ENCODE measurements around the gene THSD4.
A peak's percentile ranks its signal among the peaks of the same experiment; 100 is the strongest.

THSD4 gene

DNA sequence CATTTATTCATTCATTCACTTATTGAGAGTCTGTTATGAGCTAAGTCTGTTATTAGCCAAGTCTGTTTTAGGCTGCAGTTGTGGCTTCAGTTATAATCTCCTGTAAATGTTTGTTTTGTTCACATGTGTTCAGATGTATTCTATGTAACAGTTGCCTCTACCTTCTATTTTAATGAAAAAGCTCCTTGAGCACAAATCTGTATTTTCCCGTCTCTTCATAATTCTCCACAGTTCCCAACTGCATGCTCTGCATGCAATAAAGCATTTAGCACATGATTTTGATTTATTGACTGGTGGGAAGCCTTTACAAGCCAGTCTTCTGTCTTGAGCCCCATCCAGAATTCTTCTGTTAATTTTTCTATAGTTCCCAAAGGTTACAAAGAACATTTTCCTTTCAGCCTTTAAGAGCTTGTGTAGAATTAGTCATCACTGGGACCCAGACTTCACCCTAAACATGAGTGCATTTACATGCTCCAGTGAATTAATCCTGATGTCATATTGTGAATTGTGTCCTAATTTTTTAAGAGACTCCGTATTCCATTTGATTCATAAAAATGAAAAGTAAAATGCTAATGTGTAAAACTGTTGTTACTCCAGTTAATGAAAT is 572.7 kb downstream of the THSD4 start:
- no peak overlapping the region for H3K4me3 ChIP-seq (replicated peaks; ENCODE audit: low read depth, low read length)
- TF ChIP-seq, protein P1, sequence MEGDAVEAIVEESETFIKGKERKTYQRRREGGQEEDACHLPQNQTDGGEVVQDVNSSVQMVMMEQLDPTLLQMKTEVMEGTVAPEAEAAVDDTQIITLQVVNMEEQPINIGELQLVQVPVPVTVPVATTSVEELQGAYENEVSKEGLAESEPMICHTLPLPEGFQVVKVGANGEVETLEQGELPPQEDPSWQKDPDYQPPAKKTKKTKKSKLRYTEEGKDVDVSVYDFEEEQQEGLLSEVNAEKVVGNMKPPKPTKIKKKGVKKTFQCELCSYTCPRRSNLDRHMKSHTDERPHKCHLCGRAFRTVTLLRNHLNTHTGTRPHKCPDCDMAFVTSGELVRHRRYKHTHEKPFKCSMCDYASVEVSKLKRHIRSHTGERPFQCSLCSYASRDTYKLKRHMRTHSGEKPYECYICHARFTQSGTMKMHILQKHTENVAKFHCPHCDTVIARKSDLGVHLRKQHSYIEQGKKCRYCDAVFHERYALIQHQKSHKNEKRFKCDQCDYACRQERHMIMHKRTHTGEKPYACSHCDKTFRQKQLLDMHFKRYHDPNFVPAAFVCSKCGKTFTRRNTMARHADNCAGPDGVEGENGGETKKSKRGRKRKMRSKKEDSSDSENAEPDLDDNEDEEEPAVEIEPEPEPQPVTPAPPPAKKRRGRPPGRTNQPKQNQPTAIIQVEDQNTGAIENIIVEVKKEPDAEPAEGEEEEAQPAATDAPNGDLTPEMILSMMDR (IDR thresholded peaks at IDR 0.05; ENCODE audit: low read length, missing control alignments): no peak
- peak; percentile 25 for DNase-seq (ENCODE audit: low read depth)

DNA sequence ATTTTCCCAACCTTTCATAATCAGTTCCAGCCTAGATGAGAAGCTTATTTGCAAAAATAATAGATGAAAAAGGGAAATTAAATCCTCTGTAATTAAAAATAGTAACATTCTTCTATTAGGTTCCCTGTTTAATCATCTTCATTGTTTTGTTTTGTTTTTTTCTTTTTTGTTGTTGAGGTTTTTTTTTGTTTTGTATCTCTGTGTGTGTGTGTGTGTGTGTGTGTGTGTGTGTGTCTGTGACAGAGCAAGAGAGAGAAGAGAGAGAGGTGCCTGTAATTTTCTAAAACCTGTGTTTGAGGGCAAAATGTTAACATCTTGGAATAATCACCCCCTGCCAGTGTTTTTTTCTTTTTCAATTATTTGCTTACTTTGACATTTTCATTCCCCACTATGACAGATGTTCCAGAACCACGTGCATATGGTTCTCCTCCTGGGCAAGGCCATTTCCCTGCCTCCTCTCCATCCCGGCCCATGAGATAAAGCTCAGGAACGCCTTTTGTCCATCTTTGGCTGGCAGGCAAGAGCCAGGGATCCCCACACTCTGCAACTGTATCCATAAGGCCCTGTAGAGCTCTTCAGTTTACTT is 573.3 kb downstream of the THSD4 start:
- DNase-seq (ENCODE audit: low read depth): no peak
- no peak overlapping the region for H3K4me3 ChIP-seq (replicated peaks; ENCODE audit: low read depth, low read length)
- TF ChIP-seq, protein P1 (IDR thresholded peaks at IDR 0.05; ENCODE audit: low read length, missing control alignments): no peak

DNA sequence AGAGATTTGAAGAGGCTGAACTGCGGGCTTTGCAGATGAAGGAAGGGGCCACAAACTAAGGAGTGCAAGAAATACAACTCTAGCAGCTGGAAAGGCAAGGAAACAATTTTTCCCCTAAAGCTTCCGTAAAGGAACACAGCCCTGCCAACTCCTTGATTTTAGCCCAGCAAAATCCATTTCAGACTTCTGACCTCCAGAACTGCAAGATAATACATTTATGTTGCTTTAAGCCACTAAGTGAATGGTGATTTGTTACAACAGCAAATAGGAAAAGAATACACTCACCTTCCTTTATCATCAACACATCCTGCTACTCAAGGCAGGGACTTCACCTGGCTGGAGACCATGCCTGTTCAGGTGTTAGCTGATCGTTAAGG is 575.8 kb downstream of the THSD4 start:
- TF ChIP-seq, protein P1 (IDR thresholded peaks at IDR 0.05; ENCODE audit: low read length, missing control alignments): no peak
- no peak overlapping the region for H3K4me3 ChIP-seq (replicated peaks; ENCODE audit: low read depth, low read length)

DNA sequence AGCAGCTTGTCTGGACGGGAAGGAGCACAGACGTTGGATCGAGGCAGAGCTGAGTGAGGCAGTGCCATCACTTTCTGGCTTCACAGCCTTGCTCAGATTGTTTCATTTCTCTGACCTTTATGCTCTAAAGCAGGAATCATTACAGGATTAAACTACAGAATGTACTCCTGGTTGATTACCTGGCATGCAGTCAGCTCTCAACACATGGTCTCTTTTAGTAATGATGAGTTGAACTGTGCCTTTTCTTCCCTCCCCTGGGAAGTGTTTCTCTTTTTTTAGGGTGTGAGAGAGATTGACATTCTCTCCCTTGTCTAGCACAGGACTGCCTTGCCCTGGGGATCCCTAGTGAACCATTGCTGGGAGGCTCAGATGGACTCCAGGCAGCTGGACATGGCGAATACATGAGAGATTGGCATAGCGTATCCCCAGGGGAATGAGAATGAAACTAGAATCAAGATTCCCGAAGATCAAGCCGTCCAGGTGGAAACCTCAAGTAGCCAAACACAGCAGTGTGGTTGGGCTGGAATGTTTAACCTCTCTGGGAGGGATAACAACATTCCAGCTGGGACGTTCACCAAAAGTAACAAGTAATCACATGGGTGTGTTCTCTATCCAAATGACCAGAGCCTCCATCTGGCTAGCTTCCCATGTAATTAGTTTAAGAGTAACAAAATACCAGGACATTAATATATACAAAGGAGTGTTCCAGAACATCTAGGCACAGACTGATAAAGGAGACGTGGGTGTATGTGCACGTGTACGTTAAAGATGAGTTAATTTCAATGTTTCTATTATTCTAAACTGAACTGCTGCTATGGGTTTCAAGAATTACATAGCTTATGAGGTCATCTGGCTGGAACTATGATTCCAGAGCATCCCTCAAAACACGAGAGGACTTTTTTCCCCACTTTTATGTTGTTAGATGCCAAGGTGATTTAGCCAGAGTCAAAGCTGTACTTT is 576.5 kb downstream of the THSD4 start:
- H3K4me3 ChIP-seq (replicated peaks; ENCODE audit: low read depth, low read length): no peak overlapping the region
- peak; percentile 61 for DNase-seq (ENCODE audit: low read depth)
- TF ChIP-seq, protein P1 (IDR thresholded peaks at IDR 0.05; ENCODE audit: low read length, missing control alignments): no peak

More for the DNA sequence above, 575.8 kb downstream of the THSD4 start:
- DNase-seq (ENCODE audit: low read depth): no peak

DNA sequence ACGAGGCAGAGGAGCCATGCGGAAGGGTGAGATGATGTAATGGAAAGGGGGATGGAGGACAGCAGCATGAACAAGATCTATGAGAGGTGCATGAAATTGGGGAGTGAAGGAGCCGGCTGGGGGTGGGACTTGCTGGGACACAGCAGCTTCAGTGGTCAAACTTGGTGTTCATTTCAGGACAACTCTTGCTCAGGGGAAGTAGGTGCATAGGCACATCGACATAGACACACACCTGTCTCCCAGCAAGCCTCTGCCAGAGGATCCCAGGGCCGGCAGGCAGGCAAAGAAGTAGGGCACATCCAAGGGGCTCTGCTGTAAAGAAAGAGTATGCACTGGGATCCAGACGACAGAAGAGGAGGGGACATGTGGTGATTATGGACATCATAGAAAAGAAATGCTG is 582.0 kb downstream of the THSD4 start:
- no peak for DNase-seq (ENCODE audit: low read depth)
- H3K4me3 ChIP-seq (replicated peaks; ENCODE audit: low read depth, low read length): no peak overlapping the region
- TF ChIP-seq, protein P1 (IDR thresholded peaks at IDR 0.05; ENCODE audit: low read length, missing control alignments): no peak

DNA sequence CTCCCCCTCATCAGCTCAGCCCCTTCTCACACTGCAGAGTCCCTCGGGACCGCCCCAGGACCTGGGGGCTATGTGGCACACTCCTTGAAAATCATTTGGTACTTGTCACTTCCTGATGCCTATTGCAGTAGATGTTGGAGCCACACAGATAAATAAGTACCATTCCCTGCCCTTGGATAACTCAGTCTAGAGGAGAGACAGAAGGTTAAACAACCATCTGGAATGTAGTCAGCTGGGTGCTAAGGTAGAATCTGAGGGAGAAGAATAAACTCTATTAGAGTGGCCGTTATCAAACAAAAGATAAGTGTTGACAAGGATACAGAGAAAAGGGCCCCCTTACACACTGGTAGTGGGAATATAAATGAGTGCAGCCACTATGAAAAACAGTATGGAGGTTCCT is 582.8 kb downstream of the THSD4 start:
- no peak for DNase-seq (ENCODE audit: low read depth)
- TF ChIP-seq, protein P1 (IDR thresholded peaks at IDR 0.05; ENCODE audit: low read length, missing control alignments): no peak
- H3K4me3 ChIP-seq (replicated peaks; ENCODE audit: low read depth, low read length): no peak overlapping the region

Data from fibroblast of pulmonary artery (primary cell).